Hepatocyte (in vitro differentiated cells): ENCODE measurements around the gene CYB561.

Experiments used
- CTCF ChIP-seq: fragments of 200-600 bp; sonication (generic); IDR thresholded peaks from 2 replicates; pipeline ENCODE4 v1.5.1; 2016; ENCODE audit warnings: antibody characterized with exemption, mild to moderate bottlenecking; ENCODE audit not compliant: poor library complexity
- EZH2phosphoT487 ChIP-seq: fragments of 200-600 bp; sonication (generic); IDR thresholded peaks from one replicate; pipeline ENCODE4 v1.6.1; 2018; ENCODE audit warnings: antibody characterized with exemption, mild to moderate bottlenecking, low read depth, moderate library complexity; ENCODE audit not compliant: unreplicated experiment, severe bottlenecking

- TF ChIP-seq CTCF (no peak), EZH2phosphoT487 (no peak)
Measured at GRCh38 chr17:63474174-63474573, 28.1 kb upstream of the CYB561 start.
